ENCODE measurements around the gene GBA2. TPM values are rescaled to one million over a fixed set of nuclear protein-coding genes. Genes with fewer than 3 reads are reported as not detected.

The GBA2 gene
- total RNA-seq, 2 experiments from 2014 or later = 57.7 to 58.8 TPM

DNA sequence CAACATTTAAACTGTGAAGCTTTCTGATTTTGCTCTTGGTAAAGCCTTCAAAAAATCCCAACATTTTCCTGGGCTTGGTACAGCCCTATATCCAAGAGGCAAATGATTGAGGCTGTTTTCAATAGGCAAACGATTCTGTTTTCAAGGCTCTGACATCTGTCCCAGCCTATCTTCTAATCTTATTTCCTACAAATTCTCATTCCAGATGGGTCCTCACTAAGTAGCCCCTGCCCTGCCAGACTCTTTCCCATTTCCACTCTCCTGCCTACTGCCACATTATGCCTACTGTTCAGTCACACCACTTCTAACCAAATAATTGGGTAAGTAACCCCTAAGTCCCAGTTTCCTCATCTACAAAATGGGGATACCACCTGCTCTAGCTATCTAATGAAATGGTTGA lies 3.5 kb downstream of the GBA2 start:
- H3K4me1 Mint-ChIP-seq = peaks cover 56% of the 10 kb centered on the region
- peak overlapping the region; percentile 1 for H3K27ac Mint-ChIP-seq
- DNase-seq = no peak
- no peaks in the 10 kb centered on the region for H3K9me3 Mint-ChIP-seq (ENCODE audit: low read depth)
- H3K27me3 Mint-ChIP-seq = no peaks in the 10 kb centered on the region
- CTCF ChIA-PET = interaction anchor here (0.7 to 7.2 kb wide), 4 partner anchors 10 to 194 kb away, joined by 3 to 150 read pairs (median 20); partner anchors contain the start of genes CREB3, MSMP and TLN1
- H3K4me3 Mint-ChIP-seq = no peak overlapping the region
- peaks cover 20% of the 10 kb centered on the region for H3K36me3 Mint-ChIP-seq
- no peak for ATAC-seq

DNA sequence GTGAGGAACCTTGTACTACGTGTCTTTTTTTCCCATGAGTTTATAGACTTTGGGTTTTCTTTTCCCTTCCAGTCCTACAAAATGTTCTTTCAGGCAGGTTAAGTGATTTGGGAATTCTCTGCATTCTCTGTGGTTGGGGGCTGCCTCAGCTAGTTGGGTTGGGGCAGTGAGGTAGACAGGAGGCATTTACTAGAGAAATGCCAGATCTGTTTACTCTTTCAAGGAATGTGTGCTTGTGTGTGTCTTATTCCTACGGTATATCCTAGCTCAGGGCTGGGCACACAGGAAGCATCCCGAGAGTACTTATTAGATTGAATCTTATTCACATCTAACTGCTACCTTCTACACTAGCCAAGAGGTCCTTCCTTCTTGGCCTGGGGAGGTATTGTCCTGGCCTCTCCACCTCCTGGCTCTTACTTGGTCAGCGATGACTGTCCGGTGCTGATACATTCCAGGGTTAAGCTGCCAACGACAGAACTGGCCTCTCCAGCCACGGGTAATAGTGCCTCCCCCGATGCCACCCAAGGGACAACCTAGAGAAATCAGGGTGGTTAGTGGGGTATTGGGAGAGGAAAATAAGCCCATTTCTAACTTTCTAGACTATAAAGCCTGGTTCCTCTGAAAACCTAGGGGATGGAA lies 5.0 kb downstream of the GBA2 start:
- peaks cover 48% of the 10 kb centered on the region for H3K4me1 Mint-ChIP-seq
- no peaks in the 10 kb centered on the region for H3K9me3 Mint-ChIP-seq (ENCODE audit: low read depth)
- DNase-seq (no peak), ATAC-seq (no peak)
- CTCF ChIA-PET = interaction anchor here (4.3 to 7.2 kb wide), 3 partner anchors 9 to 16 kb away, joined by 16 to 150 read pairs (median 37); partner anchors contain the start of genes CREB3, MSMP and TLN1
- H3K27me3 Mint-ChIP-seq = no peaks in the 10 kb centered on the region
- no peak overlapping the region for H3K4me3 Mint-ChIP-seq
- H3K27ac Mint-ChIP-seq = no peak overlapping the region
- H3K36me3 Mint-ChIP-seq = peaks cover 26% of the 10 kb centered on the region

DNA sequence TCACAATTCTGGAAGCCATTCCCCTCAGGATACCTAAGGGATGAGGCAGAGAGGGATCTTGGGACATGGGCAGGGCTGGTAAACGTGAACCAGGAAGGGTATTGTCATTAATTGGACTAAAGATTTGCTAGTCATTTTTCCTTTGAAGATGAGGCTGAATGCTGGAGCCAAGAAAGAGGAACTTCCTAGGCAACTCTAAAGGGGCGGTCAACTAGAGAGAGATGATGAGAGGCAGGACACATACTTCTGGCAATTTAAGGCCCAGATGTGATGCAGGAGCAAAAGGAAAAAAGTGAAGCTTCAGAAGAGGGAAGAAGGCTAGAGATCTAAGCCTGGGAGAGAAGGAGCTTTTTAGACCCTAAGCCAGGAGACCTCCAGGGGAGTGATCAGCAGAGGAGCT lies 5.6 kb downstream of the GBA2 start:
- H3K27ac Mint-ChIP-seq = no peak overlapping the region
- ATAC-seq = no peak
- peaks cover 31% of the 10 kb centered on the region for H3K36me3 Mint-ChIP-seq

DNA sequence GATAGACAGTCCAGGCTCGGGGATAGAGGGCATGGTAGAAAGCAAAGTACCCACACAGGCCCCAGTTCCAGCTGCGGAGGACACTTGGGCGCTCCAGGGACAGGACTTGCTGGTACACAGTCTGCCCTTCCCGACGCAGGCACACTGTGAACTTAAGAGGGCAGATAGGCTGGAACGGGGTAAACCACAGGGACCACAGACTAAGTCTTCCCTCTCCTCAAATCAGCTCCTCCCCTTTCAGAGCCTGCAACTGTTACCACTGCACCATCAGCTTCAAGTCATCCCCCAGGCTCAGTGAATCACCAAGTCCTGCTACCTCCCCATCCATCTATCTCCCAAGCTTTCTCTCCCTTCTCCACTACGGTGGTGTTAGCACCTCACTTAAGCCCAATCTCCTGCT lies 7.3 kb downstream of the GBA2 start:
- Mint-ChIP-seq H3K9me3 (ENCODE audit: low read depth) (no peaks in the 10 kb centered on the region), H3K4me3 (no peak overlapping the region), H3K27ac (peak overlapping the region; percentile 20), H3K27me3 (no peaks in the 10 kb centered on the region), H3K36me3 (peaks cover 32% of the 10 kb centered on the region), H3K4me1 (peaks cover 33% of the 10 kb centered on the region)
- CTCF ChIA-PET = interaction anchor here (1.1 to 6.8 kb wide), 5 partner anchors 9 to 140 kb away, joined by 3 to 37 read pairs (median 6); partner anchors contain the start of genes CREB3, MSMP and TLN1
- DNase-seq (peak; percentile 58), ATAC-seq (peak; percentile 60)

More for the DNA sequence above, 5.6 kb downstream of the GBA2 start:
- H3K4me3 Mint-ChIP-seq = no peak overlapping the region
- no peaks in the 10 kb centered on the region for H3K27me3 Mint-ChIP-seq
- DNase-seq = no peak
- CTCF ChIA-PET = interaction anchor here (4.3 to 7.2 kb wide), 3 partner anchors 8 to 16 kb away, joined by 16 to 150 read pairs (median 37); partner anchors contain the start of genes CREB3, MSMP and TLN1
- no peaks in the 10 kb centered on the region for H3K9me3 Mint-ChIP-seq (ENCODE audit: low read depth)
- peaks cover 48% of the 10 kb centered on the region for H3K4me1 Mint-ChIP-seq

DNA sequence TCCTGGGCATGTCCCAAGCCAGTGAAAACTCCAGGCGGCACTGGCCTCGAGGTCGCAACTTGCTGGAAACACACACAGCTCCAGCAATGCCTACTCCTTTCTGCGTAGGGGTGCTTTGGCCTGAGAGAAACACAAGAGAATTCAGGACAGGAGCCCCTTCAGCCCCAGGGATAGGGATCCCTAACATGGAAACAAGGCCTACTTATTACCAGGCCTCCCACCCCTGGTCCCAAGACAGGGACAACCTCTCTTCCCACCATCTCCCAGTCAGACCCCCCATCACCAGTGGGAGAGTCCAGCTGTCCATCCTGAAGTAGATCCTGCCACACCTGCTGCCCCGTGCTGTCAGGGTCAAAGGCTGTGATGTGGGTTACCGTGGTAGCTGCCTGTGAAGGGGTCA lies 8.8 kb downstream of the GBA2 start:
- no peak overlapping the region for H3K27ac Mint-ChIP-seq
- DNase-seq = no peak
- ATAC-seq = no peak
- H3K9me3 Mint-ChIP-seq (ENCODE audit: low read depth) = no peaks in the 10 kb centered on the region
- CTCF ChIA-PET = interaction anchor here (1.3 to 11.1 kb wide), 5 partner anchors 7 to 142 kb away, joined by 4 to 150 read pairs (median 16); partner anchors contain the start of genes GBA2, MSMP and RGP1
- no peaks in the 10 kb centered on the region for H3K27me3 Mint-ChIP-seq
- H3K4me1 Mint-ChIP-seq = peaks cover 24% of the 10 kb centered on the region
- H3K4me3 Mint-ChIP-seq = no peak overlapping the region
- peaks cover 29% of the 10 kb centered on the region for H3K36me3 Mint-ChIP-seq

DNA sequence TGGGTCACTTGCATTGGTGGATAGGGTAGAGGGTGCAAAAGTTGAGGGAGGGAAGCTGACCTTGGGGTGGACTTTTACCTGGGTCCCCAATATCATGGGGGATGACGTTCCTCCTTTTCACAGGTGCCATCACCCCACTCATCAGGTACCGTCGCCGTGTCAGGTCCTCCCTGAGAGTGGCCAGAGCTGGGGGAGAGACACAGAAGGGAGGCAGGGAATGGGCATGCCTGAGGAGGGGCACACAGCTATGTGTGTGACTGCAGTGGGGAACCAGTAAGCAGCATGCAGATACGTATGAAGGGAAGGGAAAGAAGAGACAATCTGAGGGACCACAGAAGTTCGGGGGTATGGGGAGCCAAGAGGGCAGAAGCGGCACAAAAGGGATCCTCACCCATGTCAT lies 10.1 kb downstream of the GBA2 start:
- peaks cover 27% of the 10 kb centered on the region for H3K36me3 Mint-ChIP-seq
- ATAC-seq = no peak

DNA sequence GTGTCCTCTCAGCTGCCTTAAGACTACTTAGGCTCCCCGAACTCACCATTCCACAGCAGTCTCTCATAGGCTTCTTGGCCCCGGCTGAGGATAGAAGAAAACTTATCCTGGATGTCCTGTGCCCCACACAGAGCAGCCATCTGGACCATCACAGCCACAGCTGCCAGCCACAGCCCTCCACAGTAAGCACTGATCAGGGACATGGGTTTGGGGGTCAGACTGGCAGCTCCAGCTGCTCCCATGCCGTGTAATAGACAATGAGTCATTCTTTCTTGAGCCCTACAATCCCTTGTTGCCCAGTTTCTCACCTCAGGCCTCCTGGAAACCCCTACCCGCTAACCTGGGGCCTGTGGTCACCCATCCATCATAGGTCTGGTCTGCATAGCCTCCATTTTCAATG lies 10.8 kb downstream of the GBA2 start:
- CTCF ChIA-PET = interaction anchor here (0.6 to 11.1 kb wide), 6 partner anchors 9 to 144 kb away, joined by 3 to 150 read pairs (median 6); partner anchors contain the start of genes GBA2 and RGP1
- Mint-ChIP-seq H3K36me3 (peaks cover 21% of the 10 kb centered on the region), H3K27ac (no peak overlapping the region), H3K4me3 (no peak overlapping the region), H3K4me1 (peaks cover 31% of the 10 kb centered on the region), H3K27me3 (no peaks in the 10 kb centered on the region), H3K9me3 (ENCODE audit: low read depth) (no peaks in the 10 kb centered on the region)
- no peak for DNase-seq
- ATAC-seq = no peak

More for the DNA sequence above, 10.1 kb downstream of the GBA2 start:
- no peak overlapping the region for H3K27ac Mint-ChIP-seq
- H3K4me1 Mint-ChIP-seq = peaks cover 28% of the 10 kb centered on the region
- CTCF ChIA-PET = interaction anchor here (3.4 to 11.1 kb wide), 2 partner anchors 8 to 43 kb away, joined by 13 to 150 read pairs; partner anchors contain the start of genes GBA2 and RGP1
- H3K9me3 Mint-ChIP-seq (ENCODE audit: low read depth) = no peaks in the 10 kb centered on the region
- H3K4me3 Mint-ChIP-seq = no peak overlapping the region
- no peaks in the 10 kb centered on the region for H3K27me3 Mint-ChIP-seq
- DNase-seq = no peak

DNA sequence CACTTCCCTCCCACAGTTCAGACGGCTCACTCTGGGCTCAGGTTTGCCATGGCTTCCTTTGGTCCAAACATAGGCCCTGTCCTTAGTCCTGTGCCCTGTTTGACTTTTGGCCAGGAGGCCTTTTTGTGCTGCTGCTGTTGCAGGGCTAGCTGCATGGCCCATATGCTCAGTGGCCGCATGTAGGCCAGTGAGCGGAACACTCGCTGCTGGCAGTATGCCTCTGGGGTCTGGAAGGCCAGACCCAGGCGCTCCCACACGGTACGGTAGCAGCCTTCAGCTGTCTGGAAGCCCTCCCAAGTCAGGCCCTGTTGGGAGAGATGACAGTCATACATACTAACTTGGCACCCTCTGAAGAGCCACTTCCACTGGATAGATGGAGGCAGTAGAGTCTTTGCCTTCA lies 11.9 kb downstream of the GBA2 start:
- Mint-ChIP-seq H3K27ac (no peak overlapping the region), H3K4me3 (no peak overlapping the region), H3K27me3 (no peaks in the 10 kb centered on the region), H3K4me1 (peaks cover 26% of the 10 kb centered on the region), H3K9me3 (ENCODE audit: low read depth) (no peaks in the 10 kb centered on the region), H3K36me3 (peaks cover 21% of the 10 kb centered on the region)
- CTCF ChIA-PET = interaction anchor here (1.0 to 11.1 kb wide), 7 partner anchors 10 to 145 kb away, joined by 3 to 150 read pairs (median 7); partner anchors contain the start of genes GBA2 and RGP1
- no peak for DNase-seq
- no peak for ATAC-seq

DNA sequence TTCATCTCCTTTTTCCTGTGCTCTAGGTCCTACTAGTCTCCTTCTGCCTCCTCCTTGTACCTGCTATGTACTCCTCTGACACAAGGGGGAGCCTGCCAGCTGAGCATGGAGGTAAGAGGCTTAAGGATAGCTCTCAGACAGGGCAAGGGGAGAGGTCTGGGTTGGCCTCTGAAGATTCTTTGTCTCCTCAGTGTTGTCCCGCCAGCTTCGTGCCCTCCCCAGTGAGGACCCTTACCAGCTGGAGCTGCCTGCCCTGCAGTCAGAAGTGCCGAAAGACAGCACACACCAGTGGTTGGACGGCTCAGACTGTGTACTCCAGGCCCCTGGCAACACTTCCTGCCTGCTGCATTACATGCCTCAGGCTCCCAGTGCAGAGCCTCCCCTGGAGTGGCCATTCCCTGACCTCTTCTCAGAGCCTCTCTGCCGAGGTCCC lies 12.8 kb downstream of the GBA2 start:
- H3K27ac Mint-ChIP-seq = no peak overlapping the region
- H3K4me3 Mint-ChIP-seq = no peak overlapping the region
- ATAC-seq (no peak), DNase-seq (peak; percentile 83)
- CTCF ChIA-PET = interaction anchor here (0.5 to 11.1 kb wide), 21 partner anchors 9 to 167 kb away, joined by 3 to 150 read pairs (median 5); partner anchors contain the start of genes GBA2, HINT2, RGP1 and SPAG8
- no peaks in the 10 kb centered on the region for H3K27me3 Mint-ChIP-seq
- peaks cover 21% of the 10 kb centered on the region for H3K36me3 Mint-ChIP-seq
- peaks cover 20% of the 10 kb centered on the region for H3K4me1 Mint-ChIP-seq
- no peaks in the 10 kb centered on the region for H3K9me3 Mint-ChIP-seq (ENCODE audit: low read depth)

DNA sequence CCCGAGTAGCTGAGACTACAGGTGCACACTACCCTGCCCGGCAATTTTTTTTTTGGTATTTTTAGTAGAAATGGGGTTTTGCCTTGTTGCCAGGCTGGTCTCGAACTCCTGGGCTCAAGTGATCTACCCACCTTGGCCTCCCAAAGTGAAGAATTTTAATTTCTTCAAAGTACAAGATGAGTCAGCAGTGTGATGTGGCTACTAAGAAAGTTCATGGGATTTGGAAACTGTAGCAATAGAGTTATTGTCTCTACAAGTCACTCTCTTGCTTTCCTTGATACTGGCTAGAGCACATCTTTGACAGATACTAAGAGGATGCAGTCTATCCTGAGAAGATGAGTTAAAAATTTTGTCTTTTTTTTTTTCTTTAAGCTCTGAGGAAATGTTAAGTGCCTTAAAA lies 14.9 kb downstream of the GBA2 start:
- no peaks in the 10 kb centered on the region for H3K9me3 Mint-ChIP-seq (ENCODE audit: low read depth)
- DNase-seq (no peak), ATAC-seq (no peak)
- H3K27me3 Mint-ChIP-seq = no peaks in the 10 kb centered on the region
- H3K36me3 Mint-ChIP-seq = peaks cover 18% of the 10 kb centered on the region
- H3K27ac Mint-ChIP-seq = peak overlapping the region; percentile 29
- CTCF ChIA-PET = interaction anchor here (1.2 to 11.1 kb wide), 7 partner anchors 13 to 148 kb away, joined by 3 to 150 read pairs (median 11); partner anchors contain the start of genes GBA2 and RGP1
- H3K4me3 Mint-ChIP-seq = no peak overlapping the region
- peaks cover 23% of the 10 kb centered on the region for H3K4me1 Mint-ChIP-seq

DNA sequence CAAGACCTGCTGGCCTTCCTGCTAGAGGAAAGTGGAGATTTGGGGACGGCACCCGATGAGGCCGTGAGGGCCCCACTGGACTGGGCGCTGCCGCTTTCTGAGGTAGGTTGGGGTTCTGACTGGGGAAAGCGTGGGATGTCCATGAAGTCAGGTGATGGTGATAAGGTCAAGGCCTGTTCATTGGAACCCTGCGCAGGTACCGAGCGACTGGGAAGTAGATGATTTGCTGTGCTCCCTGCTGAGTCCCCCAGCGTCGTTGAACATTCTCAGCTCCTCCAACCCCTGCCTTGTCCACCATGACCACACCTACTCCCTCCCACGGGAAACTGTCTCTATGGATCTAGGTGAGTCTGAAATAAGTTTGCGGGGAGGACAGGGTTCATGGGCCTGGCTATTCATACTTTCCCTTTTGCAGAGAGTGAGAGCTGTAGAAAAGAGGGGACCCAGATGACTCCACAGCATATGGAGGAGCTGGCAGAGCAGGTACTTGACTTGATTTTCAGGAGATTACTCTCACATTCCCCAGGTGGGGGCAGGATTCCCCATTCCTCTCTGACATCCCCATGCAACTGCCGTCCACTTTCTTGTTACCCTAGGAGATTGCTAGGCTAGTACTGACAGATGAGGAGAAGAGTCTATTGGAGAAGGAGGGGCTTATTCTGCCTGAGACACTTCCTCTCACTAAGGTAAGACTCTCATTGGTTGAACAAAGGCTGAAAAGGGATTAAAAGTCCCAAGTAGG lies 16.1 kb downstream of the GBA2 start:
- H3K9me3 Mint-ChIP-seq (ENCODE audit: low read depth) = no peaks in the 10 kb centered on the region
- CTCF ChIA-PET = interaction anchor here (0.7 to 11.1 kb wide), 17 partner anchors 9 to 618 kb away, joined by 3 to 150 read pairs (median 7); partner anchors contain the start of genes ARHGEF39, CCDC107, GBA2 and HINT2
- ATAC-seq (no peak), DNase-seq (peak; percentile 49)
- H3K27me3 Mint-ChIP-seq = no peaks in the 10 kb centered on the region
- peaks cover 23% of the 10 kb centered on the region for H3K4me1 Mint-ChIP-seq
- no peak overlapping the region for H3K4me3 Mint-ChIP-seq
- peak overlapping the region; percentile 87 for H3K27ac Mint-ChIP-seq
- H3K36me3 Mint-ChIP-seq = peaks cover 10% of the 10 kb centered on the region

DNA sequence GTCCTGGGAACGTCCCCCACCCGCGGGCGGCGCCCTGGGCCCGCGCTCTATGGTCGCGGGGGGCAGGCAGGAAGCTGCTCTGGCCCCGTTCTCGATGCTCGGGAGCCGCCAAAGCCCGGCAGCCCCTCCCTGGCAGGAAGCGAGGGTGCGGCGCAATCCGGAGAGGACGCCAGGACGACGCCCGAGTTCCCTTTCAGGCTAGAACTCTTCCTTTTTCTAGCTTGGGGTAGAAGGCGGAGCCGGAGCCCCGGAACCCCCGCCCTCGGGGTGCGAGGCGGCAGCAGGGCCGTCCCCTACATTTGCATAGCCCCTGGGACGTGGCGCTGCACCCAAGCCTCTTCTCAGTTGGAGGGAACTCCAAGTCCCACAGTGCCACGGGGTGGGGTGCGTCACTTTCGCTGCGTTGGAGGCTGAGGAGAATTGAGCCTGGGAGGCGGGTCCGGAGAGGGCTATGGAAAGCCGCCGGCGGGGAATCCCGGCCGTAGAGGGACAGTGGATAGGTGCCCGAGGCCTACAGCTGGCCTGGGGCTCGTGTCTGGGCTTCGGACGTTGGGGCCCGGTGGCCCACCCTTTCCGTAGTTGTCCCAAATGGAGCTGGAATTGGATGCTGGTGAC lies 16.7 kb downstream of the GBA2 start, which contains the start of the genes CREB3 and TLN1:
Gene CREB3 (plus strand): TSS at position 482 of the 615 bp plus-strand sequence. CDS start 107 bp downstream, at position 589.
Gene TLN1 (minus strand): TSS at position 11 of the 615 bp plus-strand sequence. CDS start 6,501 bp downstream, outside the sequence.
- H3K4me3 Mint-ChIP-seq = no peak within 1 kb of the TSS

More for the DNA sequence above, 16.7 kb downstream of the GBA2 start, which contains the start of the genes CREB3 and TLN1:
- Mint-ChIP-seq H3K27ac (peak within 1 kb of the TSS; percentile 87), H3K36me3 (peaks cover 10% of the 10 kb centered on the region), H3K4me1 (peaks cover 23% of the 10 kb centered on the region), H3K27me3 (no peaks in the 10 kb centered on the region), H3K9me3 (ENCODE audit: low read depth) (no peaks in the 10 kb centered on the region)
- CTCF ChIA-PET = interaction anchor here (0.6 to 11.1 kb wide), 23 partner anchors 9 to 618 kb away, joined by 3 to 150 read pairs (median 6); partner anchors contain the start of genes ARHGEF39, CCDC107, GBA2 and HINT2
- DNase-seq = peak; percentile 99
- peak; percentile 90 for ATAC-seq

Measured in activated CD8-positive, alpha-beta memory T cell treated with anti-CD3 and anti-CD28 coated beads, Interleukin-2, amount 10 ng/mL, durations not matched to agents 7 days and 5 days (primary cell).